T-helper 1 cell treated with Interleukin-12 subunit alpha and Interleukin-12 subunit beta and Interleukin-4 antibody, amounts not matched to agents 30 μg/mL and 1 μg/mL, for 36 hours (primary cell): Measurements from ENCODE around the gene EEF1G.
"Not testable (repeated sequence)": the region's sequence is repeated elsewhere in the genome, so short reads cannot be mapped to it uniquely, and the experiment has no call there.

Source experiments
- H3K27ac Mint-ChIP-seq: one replicate; pipeline ENCODE4 v1.8.0; 2021; ENCODE audit warnings: mild to moderate bottlenecking, mixed read lengths
- H3K27me3 Mint-ChIP-seq: one replicate; pipeline ENCODE4 v1.8.0; 2021; ENCODE audit warnings: low read depth, mixed read lengths
- H3K36me3 Mint-ChIP-seq: one replicate; pipeline ENCODE4 v1.8.0; 2021; ENCODE audit warnings: low read depth, mixed read lengths
- H3K4me1 Mint-ChIP-seq: one replicate; pipeline ENCODE4 v1.8.0; 2021; ENCODE audit warnings: low read depth, mixed read lengths
- H3K4me3 Mint-ChIP-seq: one replicate; pipeline ENCODE4 v1.8.0; 2021; ENCODE audit warnings: mild to moderate bottlenecking, moderate library complexity, mixed read lengths
- H3K9me3 Mint-ChIP-seq: one replicate; pipeline ENCODE4 v1.8.0; 2021; ENCODE audit warnings: mixed read lengths

EEF1G gene

GRCh38 chr11:62575156-62575555, 1.5 kb upstream of the EEF1G start:
- H3K27ac Mint-ChIP-seq = peak overlapping the region; percentile 92
- peaks cover 40% of the 10 kb centered on the region for H3K36me3 Mint-ChIP-seq
- no peaks in the 10 kb centered on the region for H3K27me3 Mint-ChIP-seq
- peak overlapping the region; percentile 100 for H3K4me3 Mint-ChIP-seq
- H3K9me3 Mint-ChIP-seq = no peaks in the 10 kb centered on the region
- peaks cover 39% of the 10 kb centered on the region for H3K4me1 Mint-ChIP-seq

GRCh38 chr11:62574363-62575071, 826 bp upstream of the EEF1G start:
- H3K27ac Mint-ChIP-seq = peak overlapping the region; percentile 92
- peaks cover 45% of the 10 kb centered on the region for H3K36me3 Mint-ChIP-seq
- H3K27me3 Mint-ChIP-seq = no peaks in the 10 kb centered on the region
- H3K4me3 Mint-ChIP-seq = peak overlapping the region; percentile 100
- H3K9me3 Mint-ChIP-seq = no peaks in the 10 kb centered on the region
- H3K4me1 Mint-ChIP-seq = peaks cover 43% of the 10 kb centered on the region

- H3K27ac Mint-ChIP-seq = peak overlapping the region; percentile 92
- peak overlapping the region; percentile 100 for H3K4me3 Mint-ChIP-seq
- no peaks in the 10 kb centered on the region for H3K9me3 Mint-ChIP-seq
- H3K4me1 Mint-ChIP-seq = peaks cover 44% of the 10 kb centered on the region
- no peaks in the 10 kb centered on the region for H3K27me3 Mint-ChIP-seq
- peaks cover 50% of the 10 kb centered on the region for H3K36me3 Mint-ChIP-seq
These were observed 592 bp downstream of the EEF1G start for GRCh38 chr11:62573006-62573591.

- Mint-ChIP-seq H3K27ac (peak overlapping the region; percentile 92), H3K36me3 (peaks cover 50% of the 10 kb centered on the region), H3K27me3 (no peaks in the 10 kb centered on the region), H3K4me1 (peaks cover 44% of the 10 kb centered on the region), H3K4me3 (peak overlapping the region; percentile 100), H3K9me3 (no peaks in the 10 kb centered on the region)
These were observed 1.3 kb downstream of the EEF1G start for GRCh38 chr11:62572431-62572830.

- peaks cover 53% of the 10 kb centered on the region for H3K36me3 Mint-ChIP-seq
- H3K4me3 Mint-ChIP-seq = peak overlapping the region; percentile 100
- not testable (repeated sequence) for H3K9me3 Mint-ChIP-seq, H3K27me3 Mint-ChIP-seq
- H3K27ac Mint-ChIP-seq = peak overlapping the region; percentile 27
- H3K4me1 Mint-ChIP-seq = peaks cover 51% of the 10 kb centered on the region
These were observed 2.2 kb downstream of the EEF1G start for GRCh38 chr11:62571493-62571892.

GRCh38 chr11:62570903-62571302, 2.8 kb downstream of the EEF1G start:
- H3K9me3 Mint-ChIP-seq = not testable (repeated sequence)
- peaks cover 54% of the 10 kb centered on the region for H3K36me3 Mint-ChIP-seq

GRCh38 chr11:62569611-62570010, 4.1 kb downstream of the EEF1G start:
- Mint-ChIP-seq H3K9me3 (no peaks in the 10 kb centered on the region), H3K27me3 (no peaks in the 10 kb centered on the region), H3K4me1 (peaks cover 46% of the 10 kb centered on the region), H3K4me3 (no peak overlapping the region), H3K27ac (no peak overlapping the region), H3K36me3 (peaks cover 60% of the 10 kb centered on the region)

More at GRCh38 chr11:62570903-62571302, 2.8 kb downstream of the EEF1G start:
- H3K27me3 Mint-ChIP-seq = not testable (repeated sequence)
- H3K4me3 Mint-ChIP-seq = peak overlapping the region; percentile 52
- peak overlapping the region; percentile 32 for H3K27ac Mint-ChIP-seq
- H3K4me1 Mint-ChIP-seq = peaks cover 52% of the 10 kb centered on the region

GRCh38 chr11:62567018-62567633, 6.6 kb downstream of the EEF1G start:
- Mint-ChIP-seq H3K4me1 (peaks cover 39% of the 10 kb centered on the region), H3K27ac (peak overlapping the region; percentile 19), H3K36me3 (peaks cover 58% of the 10 kb centered on the region)

GRCh38 chr11:62566247-62566646, 7.4 kb downstream of the EEF1G start:
- H3K4me1 Mint-ChIP-seq = peaks cover 36% of the 10 kb centered on the region
- H3K9me3 Mint-ChIP-seq = no peaks in the 10 kb centered on the region
- no peak overlapping the region for H3K27ac Mint-ChIP-seq
- no peak overlapping the region for H3K4me3 Mint-ChIP-seq
- H3K36me3 Mint-ChIP-seq = peaks cover 55% of the 10 kb centered on the region
- H3K27me3 Mint-ChIP-seq = no peaks in the 10 kb centered on the region

More at GRCh38 chr11:62567018-62567633, 6.6 kb downstream of the EEF1G start:
- Mint-ChIP-seq H3K27me3 (no peaks in the 10 kb centered on the region), H3K4me3 (no peak overlapping the region), H3K9me3 (no peaks in the 10 kb centered on the region)

GRCh38 chr11:62565100-62565802, 8.4 kb downstream of the EEF1G start:
- H3K9me3 Mint-ChIP-seq = no peaks in the 10 kb centered on the region
- H3K27ac Mint-ChIP-seq = peak overlapping the region; percentile 14
- no peak overlapping the region for H3K4me3 Mint-ChIP-seq
- H3K36me3 Mint-ChIP-seq = peaks cover 55% of the 10 kb centered on the region
- H3K4me1 Mint-ChIP-seq = peaks cover 40% of the 10 kb centered on the region
- H3K27me3 Mint-ChIP-seq = no peaks in the 10 kb centered on the region

- Mint-ChIP-seq H3K27ac (peak overlapping the region; percentile 67), H3K36me3 (peaks cover 55% of the 10 kb centered on the region), H3K4me1 (peaks cover 48% of the 10 kb centered on the region)
- H3K9me3 Mint-ChIP-seq, H3K4me3 Mint-ChIP-seq, H3K27me3 Mint-ChIP-seq: not testable (repeated sequence)
These were observed 11.9 kb downstream of the EEF1G start for GRCh38 chr11:62561677-62562230.

GRCh38 chr11:62560566-62561103, 13.1 kb downstream of the EEF1G start:
- H3K9me3 Mint-ChIP-seq = no peaks in the 10 kb centered on the region
- H3K27me3 Mint-ChIP-seq = no peaks in the 10 kb centered on the region
- H3K27ac Mint-ChIP-seq = peak overlapping the region; percentile 18
- peaks cover 53% of the 10 kb centered on the region for H3K4me1 Mint-ChIP-seq
- no peak overlapping the region for H3K4me3 Mint-ChIP-seq
- peaks cover 46% of the 10 kb centered on the region for H3K36me3 Mint-ChIP-seq

GRCh38 chr11:62559626-62560025, 14.1 kb downstream of the EEF1G start:
- peaks cover 44% of the 10 kb centered on the region for H3K36me3 Mint-ChIP-seq
- H3K4me1 Mint-ChIP-seq = peaks cover 59% of the 10 kb centered on the region
- H3K27ac Mint-ChIP-seq = peak overlapping the region; percentile 80
- H3K4me3 Mint-ChIP-seq = peak overlapping the region; percentile 35
- not testable (repeated sequence) for H3K27me3 Mint-ChIP-seq, H3K9me3 Mint-ChIP-seq

GRCh38 chr11:62559204-62559603, 14.5 kb downstream of the EEF1G start:
- H3K27me3 Mint-ChIP-seq = no peaks in the 10 kb centered on the region
- H3K9me3 Mint-ChIP-seq = no peaks in the 10 kb centered on the region
- H3K27ac Mint-ChIP-seq = peak overlapping the region; percentile 80
- peaks cover 44% of the 10 kb centered on the region for H3K36me3 Mint-ChIP-seq
- peak overlapping the region; percentile 35 for H3K4me3 Mint-ChIP-seq
- peaks cover 64% of the 10 kb centered on the region for H3K4me1 Mint-ChIP-seq
